GM18526 (cell line): ENCODE results near the gene PGM1.
A peak's percentile ranks its signal among the peaks of the same experiment; 100 is the strongest.

ENCODE experiments used
- POLR2A ChIP-seq: IDR thresholded peaks from 3 replicates; pipeline ENCODE4 v1.6.1; 2011; ENCODE audit not compliant: insufficient read length; ENCODE audit errors: extremely low read depth

The PGM1 gene

DNA sequence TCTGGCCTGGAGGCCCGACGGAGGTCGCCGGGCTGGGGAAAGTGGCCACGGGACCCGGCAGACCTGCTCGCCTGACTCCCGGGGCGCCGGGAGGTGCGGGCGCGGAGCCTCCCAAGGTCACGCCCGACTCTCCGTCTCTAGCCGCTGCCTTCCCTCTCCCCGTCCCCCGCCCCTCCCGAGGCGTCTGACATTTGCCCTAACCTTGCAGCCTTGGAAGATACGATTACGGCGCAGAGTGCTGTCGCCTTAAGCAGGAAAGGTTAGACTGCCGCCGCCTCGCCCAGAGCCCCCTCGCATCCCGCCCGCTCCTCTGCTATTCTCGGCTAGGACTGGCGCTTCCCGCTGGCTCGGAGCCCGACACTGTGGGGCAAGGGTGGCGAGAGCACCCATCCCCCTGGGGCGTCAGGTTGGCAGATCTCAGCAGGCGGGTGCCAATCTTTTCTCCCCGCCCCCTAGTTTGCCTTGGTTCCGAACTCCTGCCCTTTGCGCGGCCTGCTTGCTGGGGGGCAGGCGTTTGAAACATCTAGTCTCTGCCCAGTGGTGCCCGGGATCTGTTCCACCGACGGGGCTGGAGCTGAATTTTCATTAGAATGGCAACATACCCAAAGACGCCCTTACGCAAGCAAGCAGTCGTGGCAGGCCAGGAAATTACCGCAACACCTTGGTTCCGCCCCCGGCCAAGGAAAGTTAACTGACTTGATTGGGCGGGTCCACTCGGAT is 835 bp downstream of the PGM1 start:
- TF ChIP-seq POLR2A = peak; percentile 33

DNA sequence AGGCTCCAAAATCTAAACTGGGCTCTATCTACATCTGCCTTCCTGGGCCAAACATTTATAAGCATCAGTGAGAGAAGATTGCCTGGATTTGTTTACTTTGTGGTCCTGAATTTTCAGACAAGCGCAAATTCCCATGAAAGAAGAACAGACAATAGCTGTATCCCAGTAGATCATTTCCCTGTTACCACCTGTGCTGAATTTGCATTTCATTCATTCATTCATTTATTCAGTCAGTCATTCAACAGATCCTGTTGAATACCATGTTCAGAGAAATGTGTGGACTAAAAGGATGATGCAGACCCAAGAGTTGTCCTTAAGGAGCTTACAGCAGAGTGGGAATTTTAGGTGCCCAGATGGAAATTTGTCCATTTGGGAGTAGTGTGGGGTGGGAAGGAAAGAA is 2.2 kb downstream of the PGM1 start:
- TF ChIP-seq POLR2A = no peak

GRCh38 chr1:63599799-63600198 is 6.6 kb downstream of the PGM1 start:
- no peak for TF ChIP-seq POLR2A

DNA sequence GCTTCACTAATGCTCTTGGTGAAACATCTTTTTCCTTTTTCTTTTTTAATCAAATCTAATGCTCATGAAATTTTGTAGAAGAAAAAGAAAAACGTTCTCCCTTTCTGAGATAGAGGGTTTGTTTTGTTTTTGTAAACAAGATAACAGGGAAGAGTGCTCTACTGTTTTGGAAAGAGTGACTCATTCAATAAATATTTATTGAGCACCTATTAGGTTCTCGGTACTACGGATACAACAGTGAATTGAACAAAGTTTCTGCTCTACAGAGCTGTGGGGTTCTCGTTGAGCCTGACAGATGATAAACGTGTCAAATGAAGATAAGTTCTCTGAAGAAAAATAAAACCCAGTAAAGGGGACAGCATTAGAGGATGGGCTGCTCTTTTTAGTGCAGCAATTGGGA is 7.0 kb downstream of the PGM1 start:
- no peak for TF ChIP-seq POLR2A

GRCh38 chr1:63601061-63601460 is 7.8 kb downstream of the PGM1 start:
- no peak for TF ChIP-seq POLR2A

GRCh38 chr1:63601463-63601862 is 8.3 kb downstream of the PGM1 start:
- TF ChIP-seq POLR2A = no peak

DNA sequence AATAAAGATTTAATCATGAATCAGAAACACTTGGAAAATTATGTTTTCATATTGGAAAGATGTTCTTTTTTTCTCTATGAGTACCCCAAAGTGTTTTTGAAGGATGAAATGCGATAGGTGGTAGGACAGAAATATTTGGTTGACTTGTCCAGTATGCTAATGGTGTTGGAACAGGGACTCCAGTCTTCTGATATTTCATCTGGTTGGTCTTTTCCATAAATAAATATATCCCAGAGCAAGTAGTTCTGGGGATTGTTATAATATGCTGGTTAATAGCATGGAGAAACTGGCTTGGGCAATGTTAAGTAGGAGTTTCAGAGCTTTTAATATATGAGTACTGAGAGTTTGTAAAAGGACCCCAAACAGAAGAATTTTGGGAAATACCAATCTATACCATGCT is 8.7 kb downstream of the PGM1 start:
- TF ChIP-seq POLR2A = no peak

- no peak for TF ChIP-seq POLR2A
Observed at GRCh38 chr1:63602629-63603028, 9.4 kb downstream of the PGM1 start.

DNA sequence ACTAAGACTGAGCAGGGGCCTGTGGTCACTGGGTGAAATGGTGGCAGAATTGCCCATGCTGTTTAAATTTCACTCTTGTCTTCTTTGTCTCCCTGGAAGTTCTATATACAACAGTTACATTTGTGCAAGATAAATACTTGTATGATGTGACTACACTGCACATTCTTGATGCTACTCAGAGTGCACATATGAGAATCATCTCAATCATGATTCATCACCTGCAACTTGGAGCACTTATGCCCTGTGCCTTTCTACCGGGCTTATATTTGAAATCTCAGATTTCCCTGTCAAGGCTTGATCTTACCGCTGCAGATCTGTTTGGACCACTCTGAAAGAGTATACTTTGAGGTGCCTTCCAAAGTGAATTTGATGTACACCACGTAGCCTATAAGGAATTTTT is 10.6 kb downstream of the PGM1 start:
- TF ChIP-seq POLR2A = no peak

DNA sequence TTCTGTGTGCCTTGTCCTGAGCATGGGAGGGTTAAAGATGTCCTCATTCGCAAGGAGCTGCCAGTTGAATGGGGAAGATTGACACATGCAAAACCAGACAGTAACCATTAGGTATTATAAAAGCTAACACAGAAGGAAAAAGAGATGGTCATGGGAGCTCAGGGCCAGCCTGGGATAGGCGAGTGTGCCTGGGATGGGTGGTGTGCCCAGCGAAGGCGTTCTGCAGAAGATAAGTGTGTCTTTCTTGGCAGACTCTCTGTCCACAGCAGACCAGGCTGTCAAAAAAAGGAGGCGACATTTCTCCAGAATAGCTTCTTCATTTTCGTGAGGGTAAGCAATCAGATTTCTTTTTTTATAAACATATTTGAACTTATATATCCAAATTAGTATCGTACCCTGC is 14.1 kb downstream of the PGM1 start:
- no peak for TF ChIP-seq POLR2A

- no peak for TF ChIP-seq POLR2A
Observed at GRCh38 chr1:63611231-63611630, 18.0 kb downstream of the PGM1 start.

- TF ChIP-seq POLR2A = no peak
Observed at GRCh38 chr1:63612564-63612963, 19.4 kb downstream of the PGM1 start.

- TF ChIP-seq POLR2A = no peak
Observed at GRCh38 chr1:63612971-63613370, 19.8 kb downstream of the PGM1 start.

DNA sequence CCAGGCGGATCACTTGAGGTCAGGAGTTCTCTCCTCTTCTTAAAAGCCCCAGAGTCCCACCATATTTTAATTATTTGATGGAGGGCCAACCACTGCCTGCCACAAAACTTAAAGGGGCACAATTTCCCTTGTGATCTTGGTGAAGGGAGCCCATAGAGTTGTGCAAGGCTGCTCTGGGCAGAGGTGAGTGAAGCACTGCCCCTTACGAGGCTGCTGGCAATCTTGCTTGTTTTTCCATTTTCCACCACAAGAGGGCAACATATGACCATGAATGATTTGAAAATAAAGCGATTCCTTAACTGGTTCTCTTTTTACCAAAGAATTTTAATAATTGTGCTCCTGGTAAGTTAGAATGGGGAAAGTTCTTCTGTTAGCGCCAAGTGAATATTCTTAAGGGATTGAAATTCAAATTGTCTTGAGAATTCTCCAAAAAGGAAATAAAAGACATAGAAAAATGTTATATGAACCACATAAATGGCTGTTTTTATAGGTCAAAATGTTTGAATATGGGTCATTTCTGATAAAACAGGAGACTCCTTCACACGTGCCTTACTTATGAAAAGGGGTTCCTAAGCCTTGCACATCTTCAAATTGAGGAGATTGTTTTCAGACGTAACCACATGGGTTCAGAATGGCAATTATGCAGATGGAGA is 22.7 kb downstream of the PGM1 start:
- TF ChIP-seq POLR2A = no peak

DNA sequence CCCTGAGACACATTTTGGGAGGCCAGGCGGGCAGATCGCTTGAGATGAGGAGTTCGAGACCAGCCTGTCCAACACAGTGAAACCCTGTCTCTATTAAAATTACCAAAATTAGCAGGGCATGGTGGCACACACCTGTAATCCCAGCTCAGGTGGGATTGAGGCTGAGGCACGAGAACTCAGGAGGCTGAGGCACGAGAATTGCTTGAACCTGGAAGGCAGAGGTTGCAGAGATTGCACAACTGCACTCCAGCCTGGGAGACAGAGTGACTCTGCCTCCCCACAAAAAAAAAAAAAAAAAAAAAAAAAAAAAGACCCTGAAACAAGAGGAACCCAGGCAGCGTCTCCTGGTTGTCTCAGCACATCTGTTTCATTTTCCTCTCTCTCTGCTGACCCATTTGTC is 24.2 kb downstream of the PGM1 start:
- no peak for TF ChIP-seq POLR2A

- no peak for TF ChIP-seq POLR2A
Observed at GRCh38 chr1:63618011-63618410, 24.8 kb downstream of the PGM1 start.

GRCh38 chr1:63619558-63619957 is 26.3 kb downstream of the PGM1 start:
- no peak for TF ChIP-seq POLR2A
